WERI-Rb-1 (cell line): Measurements from ENCODE around the gene KLK14.

Source experiments
- DNase-seq: peaks from one replicate; pipeline ENCODE4 v3.0.0-alpha.2; 2020
- H3K27ac ChIP-seq: fragments of 250-450 bp; sonication (Bioruptor Pico); 2 replicates; pipeline ENCODE4 v1.5.1; 2020; ENCODE audit warnings: mild to moderate bottlenecking, moderate library complexity
- H3K27me3 ChIP-seq: fragments of 250-450 bp; sonication (Bioruptor Pico); 2 replicates; pipeline ENCODE4 v1.5.1; 2021; ENCODE audit warnings: mild to moderate bottlenecking, low read depth, moderate library complexity; ENCODE audit not compliant: insufficient read depth, severe bottlenecking
- H3K36me3 ChIP-seq: fragments of 250-450 bp; sonication (Bioruptor Pico); 2 replicates; pipeline ENCODE4 v1.5.1; 2020; ENCODE audit warnings: mild to moderate bottlenecking, moderate library complexity
- H3K4me3 ChIP-seq: 2 replicates; pipeline ENCODE4 v1.5.1; 2011; ENCODE audit warnings: low read depth, mild to moderate bottlenecking, control low read depth, low read length
- H3K9me3 ChIP-seq: fragments of 250-450 bp; sonication (Bioruptor Pico); 2 replicates; pipeline ENCODE4 v1.5.1; 2021; ENCODE audit warnings: mild to moderate bottlenecking, moderate library complexity; ENCODE audit not compliant: severe bottlenecking
- CTCF ChIP-seq: IDR thresholded peaks from 2 replicates; pipeline ENCODE4 v1.5.1; 2011; ENCODE audit warnings: low read depth, mild to moderate bottlenecking, control low read depth, inconsistent platforms, low read length

KLK14 gene

GRCh38 chr19:51098365-51099046, 15.8 kb upstream of the KLK14 start:
- H3K27ac ChIP-seq: no peak overlapping the region
- no peaks in the 10 kb centered on the region for H3K9me3 ChIP-seq
- no peak overlapping the region for H3K4me3 ChIP-seq
- peaks cover 10% of the 10 kb centered on the region for H3K27me3 ChIP-seq
- TF ChIP-seq CTCF: no peak
- DNase-seq: no peak
- H3K36me3 ChIP-seq: peaks cover 8% of the 10 kb centered on the region

GRCh38 chr19:51097796-51098195, 15.1 kb upstream of the KLK14 start:
- DNase-seq: no peak
- peaks cover 17% of the 10 kb centered on the region for H3K27me3 ChIP-seq
- H3K36me3 ChIP-seq: peaks cover 6% of the 10 kb centered on the region
- no peaks in the 10 kb centered on the region for H3K9me3 ChIP-seq
- no peak for TF ChIP-seq CTCF
- H3K4me3 ChIP-seq: no peak overlapping the region
- no peak overlapping the region for H3K27ac ChIP-seq

GRCh38 chr19:51097166-51097738, 14.6 kb upstream of the KLK14 start:
- no peaks in the 10 kb centered on the region for H3K9me3 ChIP-seq
- H3K27me3 ChIP-seq: peaks cover 23% of the 10 kb centered on the region
- peak; percentile 69 for DNase-seq
- peaks cover under 1% of the 10 kb centered on the region for H3K36me3 ChIP-seq
- no peak overlapping the region for H3K27ac ChIP-seq
- H3K4me3 ChIP-seq: no peak overlapping the region
- TF ChIP-seq CTCF: peak; percentile 64

GRCh38 chr19:51096473-51097165, 13.9 kb upstream of the KLK14 start:
- Histone ChIP-seq H3K27me3 (peaks cover 29% of the 10 kb centered on the region), H3K27ac (no peak overlapping the region), H3K9me3 (no peaks in the 10 kb centered on the region), H3K4me3 (no peak overlapping the region), H3K36me3 (no peaks in the 10 kb centered on the region; the same call in 1 of the 2 replicates)
- 0 out of 2 replicates have a peak, but pooled peaks have one; percentile 8 for TF ChIP-seq CTCF
- no peak for DNase-seq

GRCh38 chr19:51094696-51095279, 12.1 kb upstream of the KLK14 start:
- Histone ChIP-seq H3K27me3 (peaks cover 43% of the 10 kb centered on the region), H3K27ac (no peak overlapping the region), H3K36me3 (no peaks in the 10 kb centered on the region), H3K4me3 (no peak overlapping the region), H3K9me3 (no peaks in the 10 kb centered on the region)
- peak; percentile 44 for DNase-seq
- TF ChIP-seq CTCF: peak; percentile 76
